ENCODE data around the gene FDXR.

Gene FDXR

DNA sequence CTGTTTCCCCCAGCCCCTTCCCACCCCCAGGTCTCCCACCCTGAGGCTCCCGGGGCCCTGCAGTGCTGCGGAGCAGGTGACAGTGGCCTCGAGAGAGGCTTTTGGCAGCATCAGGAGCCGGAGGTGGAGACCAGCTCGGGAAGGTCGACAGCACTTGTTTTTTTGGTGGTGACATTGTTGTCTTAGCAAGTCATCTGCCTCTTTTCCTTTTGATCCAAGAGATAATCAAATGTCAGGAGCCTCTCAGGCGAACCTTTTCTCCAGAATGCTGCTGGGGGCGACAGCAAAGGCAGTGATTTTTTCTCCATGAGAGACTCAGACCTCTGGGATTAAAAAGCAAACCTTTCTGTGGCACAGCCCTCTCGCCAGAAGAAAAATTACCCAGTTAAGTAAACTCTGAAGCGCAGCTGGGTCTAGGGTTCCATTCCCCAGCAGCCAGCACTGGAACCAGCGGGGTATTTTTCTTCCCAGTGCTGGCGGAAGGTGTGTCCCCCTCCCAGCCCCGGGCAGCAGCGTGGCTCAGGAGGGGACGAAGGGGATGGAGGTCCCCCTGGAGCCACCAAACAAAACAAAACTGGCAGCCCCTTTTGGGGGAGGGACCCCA is 50.4 kb downstream of the FDXR start:
- DNase-seq (ENCODE audit: low read depth) = no peak
- TF ChIP-seq, protein P1, sequence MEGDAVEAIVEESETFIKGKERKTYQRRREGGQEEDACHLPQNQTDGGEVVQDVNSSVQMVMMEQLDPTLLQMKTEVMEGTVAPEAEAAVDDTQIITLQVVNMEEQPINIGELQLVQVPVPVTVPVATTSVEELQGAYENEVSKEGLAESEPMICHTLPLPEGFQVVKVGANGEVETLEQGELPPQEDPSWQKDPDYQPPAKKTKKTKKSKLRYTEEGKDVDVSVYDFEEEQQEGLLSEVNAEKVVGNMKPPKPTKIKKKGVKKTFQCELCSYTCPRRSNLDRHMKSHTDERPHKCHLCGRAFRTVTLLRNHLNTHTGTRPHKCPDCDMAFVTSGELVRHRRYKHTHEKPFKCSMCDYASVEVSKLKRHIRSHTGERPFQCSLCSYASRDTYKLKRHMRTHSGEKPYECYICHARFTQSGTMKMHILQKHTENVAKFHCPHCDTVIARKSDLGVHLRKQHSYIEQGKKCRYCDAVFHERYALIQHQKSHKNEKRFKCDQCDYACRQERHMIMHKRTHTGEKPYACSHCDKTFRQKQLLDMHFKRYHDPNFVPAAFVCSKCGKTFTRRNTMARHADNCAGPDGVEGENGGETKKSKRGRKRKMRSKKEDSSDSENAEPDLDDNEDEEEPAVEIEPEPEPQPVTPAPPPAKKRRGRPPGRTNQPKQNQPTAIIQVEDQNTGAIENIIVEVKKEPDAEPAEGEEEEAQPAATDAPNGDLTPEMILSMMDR (IDR thresholded peaks at IDR 0.05; ENCODE audit: insufficient read depth, low read depth, low read length, missing control alignments) = no peak
- no peak overlapping the region for H3K4me3 ChIP-seq (ENCODE audit: low read length)

- no peak for DNase-seq (ENCODE audit: low read depth)
- no peak overlapping the region for H3K4me3 ChIP-seq (ENCODE audit: low read length)
- TF ChIP-seq, protein P1 (IDR thresholded peaks at IDR 0.05; ENCODE audit: insufficient read depth, low read depth, low read length, missing control alignments) = no peak
Measured at GRCh38 chr17:74821655-74822334, 51.0 kb downstream of the FDXR start.

DNA sequence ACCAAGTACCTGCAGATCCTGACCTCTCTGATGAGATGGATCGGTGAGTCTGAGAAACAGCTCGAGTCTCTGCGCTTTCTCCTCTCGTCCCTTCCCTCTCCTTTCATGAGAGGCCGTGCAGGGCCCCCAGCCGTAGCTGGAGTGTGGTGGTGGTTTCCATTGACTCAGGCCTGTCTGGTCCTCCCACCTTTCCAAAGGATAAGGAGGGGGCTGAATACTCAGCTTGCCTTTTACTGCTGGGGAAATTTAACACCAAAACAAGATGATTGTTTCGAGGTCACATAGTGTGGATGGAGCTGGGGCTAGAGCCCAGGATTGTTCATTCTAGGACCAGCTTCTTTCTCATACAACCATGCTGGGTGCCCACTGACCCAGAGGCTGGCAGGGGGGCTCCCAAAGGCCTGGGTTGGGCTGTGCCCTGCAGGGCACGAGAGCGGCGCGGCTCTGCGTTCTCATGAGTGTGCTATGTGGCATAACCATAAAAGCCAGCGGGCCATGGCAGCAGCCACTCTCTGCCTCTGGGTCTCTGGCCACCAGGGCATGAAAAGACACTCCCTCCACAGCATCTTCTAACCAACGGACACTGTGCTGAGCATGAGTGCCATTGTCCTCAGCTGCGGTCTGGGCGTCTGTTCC is 52.9 kb downstream of the FDXR start:
- H3K4me3 ChIP-seq (ENCODE audit: low read length) = no peak overlapping the region
- no peak for DNase-seq (ENCODE audit: low read depth)
- TF ChIP-seq, protein P1 (IDR thresholded peaks at IDR 0.05; ENCODE audit: insufficient read depth, low read depth, low read length, missing control alignments) = no peak

- TF ChIP-seq, protein P1 (IDR thresholded peaks at IDR 0.05; ENCODE audit: insufficient read depth, low read depth, low read length, missing control alignments) = no peak
- no peak for DNase-seq (ENCODE audit: low read depth)
Measured at GRCh38 chr17:74818291-74818938, 54.4 kb downstream of the FDXR start.

DNA sequence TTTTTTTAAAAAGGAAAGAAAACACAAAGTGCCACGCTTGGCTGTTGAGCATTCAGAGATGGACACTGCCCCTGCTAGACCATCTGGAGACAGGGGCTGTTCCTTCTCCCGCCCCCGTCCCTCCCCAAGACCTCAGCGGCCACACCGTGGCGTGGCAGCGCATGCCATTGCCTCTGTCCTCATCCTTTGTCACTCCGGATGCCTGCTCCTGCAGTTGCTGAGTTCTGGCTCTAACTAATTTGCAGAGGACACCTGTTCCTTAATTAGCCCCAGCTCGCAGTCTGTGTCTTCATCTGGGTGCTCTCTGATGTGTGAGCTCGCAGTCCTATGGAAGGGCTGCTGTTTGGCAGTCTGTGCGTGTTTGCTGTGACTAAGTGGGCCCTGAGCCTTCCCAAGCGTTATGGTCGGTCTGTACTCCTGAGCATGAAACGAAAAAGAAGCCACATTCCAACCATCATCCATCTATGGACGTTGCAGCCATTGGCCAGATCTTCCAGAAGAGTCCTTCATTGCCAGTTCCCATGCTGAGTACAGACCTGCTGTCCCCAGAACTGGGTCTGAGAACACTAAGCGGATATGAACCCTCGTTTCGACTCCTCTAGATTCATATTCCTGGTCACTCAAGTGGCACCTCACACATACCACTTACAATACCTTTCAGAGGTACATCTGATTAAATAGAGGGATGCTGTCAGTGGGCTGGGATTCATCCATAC is 55.7 kb downstream of the FDXR start:
- no peak overlapping the region for H3K4me3 ChIP-seq (ENCODE audit: low read length)
- DNase-seq (ENCODE audit: low read depth) = no peak
- TF ChIP-seq, protein P1 (IDR thresholded peaks at IDR 0.05; ENCODE audit: insufficient read depth, low read depth, low read length, missing control alignments) = no peak

More at GRCh38 chr17:74818291-74818938, 54.4 kb downstream of the FDXR start:
- no peak overlapping the region for H3K4me3 ChIP-seq (ENCODE audit: low read length)

DNA sequence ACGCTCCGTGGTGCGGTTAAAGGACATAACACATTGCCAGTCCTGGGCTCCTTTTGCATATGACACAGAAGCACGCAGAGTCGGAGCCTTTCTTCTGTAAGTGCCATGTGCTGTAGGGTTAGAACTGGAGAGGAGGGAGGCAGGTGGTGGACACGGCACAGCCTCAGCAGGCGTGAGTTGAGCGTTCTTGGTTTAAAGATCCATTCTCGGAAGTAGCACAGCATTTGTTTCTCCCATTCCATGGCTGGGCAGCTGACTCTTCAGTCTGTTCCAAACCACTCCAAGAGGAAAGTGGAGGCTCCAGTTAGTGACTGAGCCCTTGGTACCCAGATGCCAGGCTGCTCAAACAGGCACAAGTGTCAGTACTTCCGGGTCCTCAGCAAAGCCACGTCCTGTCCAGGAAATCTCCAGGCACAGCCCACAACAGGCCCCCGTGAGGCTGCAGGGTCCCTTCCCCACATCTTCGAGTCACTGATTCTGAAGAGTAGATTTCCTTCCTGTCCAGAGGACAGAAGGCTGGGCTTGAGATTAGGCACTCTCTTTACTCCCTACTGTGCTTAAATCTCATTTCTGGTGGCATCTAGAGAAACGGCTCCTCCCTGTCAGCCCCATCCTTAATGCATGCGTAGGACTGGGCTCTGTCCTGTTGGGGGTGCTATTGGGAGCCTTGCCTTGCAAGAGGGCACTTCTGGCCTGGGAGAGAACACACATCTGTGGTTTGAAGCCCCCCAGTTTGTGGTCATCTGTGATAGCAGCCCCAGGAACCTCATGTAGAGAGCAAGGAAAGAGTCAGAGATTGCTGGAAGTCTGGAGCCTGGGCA is 57.0 kb downstream of the FDXR start:
- DNase-seq (ENCODE audit: low read depth) = no peak
- TF ChIP-seq, protein P1 (IDR thresholded peaks at IDR 0.05; ENCODE audit: insufficient read depth, low read depth, low read length, missing control alignments) = peak; percentile 26
- H3K4me3 ChIP-seq (ENCODE audit: low read length) = no peak overlapping the region
